BLaER1 treated with 17β-estradiol and CSF1 and Interleukin-3, amounts not matched to agents 10 nM and 100 nM (cell line): ENCODE data around the gene MARCOL.
A peak's percentile ranks its signal among the peaks of the same experiment; 100 is the strongest.

Experiments
- H3K27ac ChIP-seq, 11 experiments: shearing (Covaris generic); formaldehyde crosslinking; 2 replicates each; pipeline ENCODE4 v1.8.1; 2022
- H3K27me3 ChIP-seq, 11 experiments: shearing (Covaris generic); formaldehyde crosslinking; 2 replicates each; pipeline ENCODE4 v1.8.1; 2022
- H3K36me3 ChIP-seq, 11 experiments: shearing (Covaris generic); formaldehyde crosslinking; 2 replicates each; pipeline ENCODE4 v1.8.1; 2022
- H3K4me1 ChIP-seq, 10 experiments: shearing (Covaris generic); formaldehyde crosslinking; 2 replicates each; pipeline ENCODE4 v1.8.1; 2022
- H3K4me2 ChIP-seq, 11 experiments: shearing (Covaris generic); formaldehyde crosslinking; 2 replicates each; pipeline ENCODE4 v1.8.1; 2022
- H3K4me3 ChIP-seq, 10 experiments: shearing (Covaris generic); formaldehyde crosslinking; 2 replicates each; pipeline ENCODE4 v1.8.1; 2022
- H3K9ac ChIP-seq, 11 experiments: shearing (Covaris generic); formaldehyde crosslinking; 2 replicates each; pipeline ENCODE4 v1.8.1; 2022
- H3K9me3 ChIP-seq, 11 experiments: shearing (Covaris generic); formaldehyde crosslinking; replicated peaks in 1 of 11; 2 replicates each; pipeline ENCODE4 v1.8.1; 2022
- H4K20me1 ChIP-seq, 11 experiments: shearing (Covaris generic); formaldehyde crosslinking; 2 replicates each; pipeline ENCODE4 v1.8.1; 2022
- Cebpa-rat ChIP-seq, 11 experiments: shearing (Covaris generic); IDR thresholded peaks; 2 replicates each; pipeline ENCODE4 v1.8.1; 2022

The MARCOL gene

GRCh38 chr5:148238418-148238794 lies at the start of gene MARCOL:
MARCOL (plus strand) TSS chr5:148238525; CDS start chr5:148238598, 73 bp downstream.
- H3K9me3 ChIP-seq: no peaks in the 10 kb centered on the region
- no peaks in the 10 kb centered on the region for H4K20me1 ChIP-seq
- no peaks in the 10 kb centered on the region for H3K36me3 ChIP-seq
- H3K27ac ChIP-seq: no peak within 1 kb of the TSS
- no peaks in the 10 kb centered on the region for H3K27me3 ChIP-seq
- H3K4me3 ChIP-seq: no peak within 1 kb of the TSS
- no peak within 1 kb of the TSS for H3K4me2 ChIP-seq
- no peak for TF ChIP-seq Cebpa-rat (IDR thresholded peaks at IDR 0.05)
- H3K4me1 ChIP-seq: no peaks in the 10 kb centered on the region
- no peak within 1 kb of the TSS for H3K9ac ChIP-seq

GRCh38 chr5:148191010-148191409 lies 47.3 kb upstream of the MARCOL start:
- H4K20me1 ChIP-seq: no peaks in the 10 kb centered on the region
- H3K4me2 ChIP-seq: no peak overlapping the region
- TF ChIP-seq Cebpa-rat (IDR thresholded peaks at IDR 0.05): no peak
- H3K4me3 ChIP-seq: no peak overlapping the region
- H3K27ac ChIP-seq: peak overlapping the region in 1 of 11 experiments; percentile 33; a peak in 1 of 22 replicates
- H3K4me1 ChIP-seq: peaks cover 3 to 45% (median 21%) of the 10 kb centered on the region in 10 experiments; a peak in 16 of 20 replicates
- peaks cover 0 to under 1% (median 0%) of the 10 kb centered on the region in 11 experiments; a peak in 1 of 22 replicates for H3K9me3 ChIP-seq
- no peak overlapping the region for H3K9ac ChIP-seq
- no peaks in the 10 kb centered on the region for H3K27me3 ChIP-seq
- H3K36me3 ChIP-seq: no peaks in the 10 kb centered on the region

DNA sequence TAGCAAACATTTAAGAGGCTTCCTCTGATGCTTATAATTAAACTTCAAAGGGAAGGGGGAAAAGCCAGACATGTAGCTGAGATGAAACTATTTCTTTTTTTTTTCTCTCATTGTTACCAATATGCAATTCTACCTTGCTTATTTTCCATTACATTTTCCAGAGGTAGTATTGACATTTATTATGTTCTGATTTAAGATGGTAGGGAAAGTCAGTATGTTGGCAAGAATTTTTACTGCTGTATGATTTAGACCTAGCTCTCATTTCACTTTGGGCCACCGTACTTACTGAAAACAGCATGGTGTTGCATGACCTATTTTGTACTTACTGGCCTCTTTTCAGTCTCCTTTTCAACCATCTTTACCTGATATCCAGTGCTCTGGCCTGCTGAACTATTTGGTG lies 45.1 kb upstream of the MARCOL start:
- Histone ChIP-seq H3K27me3 (no peaks in the 10 kb centered on the region), H3K9me3 (no peaks in the 10 kb centered on the region), H4K20me1 (no peaks in the 10 kb centered on the region), H3K4me3 (no peak overlapping the region), H3K9ac (no peak overlapping the region), H3K27ac (no peak overlapping the region), H3K4me2 (no peak overlapping the region), H3K36me3 (no peaks in the 10 kb centered on the region), H3K4me1 (peaks cover 3 to 26% (median 6%) of the 10 kb centered on the region in 10 experiments; a peak in 13 of 20 replicates)
- no peak for TF ChIP-seq Cebpa-rat (IDR thresholded peaks at IDR 0.05)

DNA sequence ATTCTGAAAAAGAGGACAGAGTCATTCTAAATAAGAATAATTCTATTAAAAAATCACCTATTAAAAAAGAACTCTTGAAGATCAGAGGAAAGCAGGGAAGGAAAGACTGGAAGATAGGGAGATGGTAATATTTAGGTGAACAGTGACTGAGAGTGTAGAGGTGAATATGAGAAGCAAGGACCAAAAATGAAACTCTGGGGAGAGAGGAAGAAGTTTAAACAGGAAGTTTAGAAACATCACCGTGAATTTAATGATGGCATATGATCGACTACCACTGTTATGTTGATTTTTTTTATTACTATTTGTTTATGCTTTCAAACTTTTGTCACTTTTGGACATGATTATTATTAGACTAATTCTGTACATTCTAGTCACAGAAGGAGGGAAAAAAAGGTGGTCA lies 37.2 kb upstream of the MARCOL start:
- peak overlapping the region in 3 of 11 experiments; percentile 11 to 28 (median 12); a peak in 4 of 22 replicates for H3K4me2 ChIP-seq
- no peaks in the 10 kb centered on the region for H3K36me3 ChIP-seq
- H3K27ac ChIP-seq: no peak overlapping the region
- H3K27me3 ChIP-seq: no peaks in the 10 kb centered on the region
- peaks cover 0 to 23% (median 0%) of the 10 kb centered on the region in 10 experiments; a peak in 5 of 20 replicates for H3K4me1 ChIP-seq
- no peaks in the 10 kb centered on the region for H3K9me3 ChIP-seq
- H4K20me1 ChIP-seq: no peaks in the 10 kb centered on the region
- no peak overlapping the region for H3K4me3 ChIP-seq
- H3K9ac ChIP-seq: no peak overlapping the region
- no peak for TF ChIP-seq Cebpa-rat (IDR thresholded peaks at IDR 0.05)

DNA sequence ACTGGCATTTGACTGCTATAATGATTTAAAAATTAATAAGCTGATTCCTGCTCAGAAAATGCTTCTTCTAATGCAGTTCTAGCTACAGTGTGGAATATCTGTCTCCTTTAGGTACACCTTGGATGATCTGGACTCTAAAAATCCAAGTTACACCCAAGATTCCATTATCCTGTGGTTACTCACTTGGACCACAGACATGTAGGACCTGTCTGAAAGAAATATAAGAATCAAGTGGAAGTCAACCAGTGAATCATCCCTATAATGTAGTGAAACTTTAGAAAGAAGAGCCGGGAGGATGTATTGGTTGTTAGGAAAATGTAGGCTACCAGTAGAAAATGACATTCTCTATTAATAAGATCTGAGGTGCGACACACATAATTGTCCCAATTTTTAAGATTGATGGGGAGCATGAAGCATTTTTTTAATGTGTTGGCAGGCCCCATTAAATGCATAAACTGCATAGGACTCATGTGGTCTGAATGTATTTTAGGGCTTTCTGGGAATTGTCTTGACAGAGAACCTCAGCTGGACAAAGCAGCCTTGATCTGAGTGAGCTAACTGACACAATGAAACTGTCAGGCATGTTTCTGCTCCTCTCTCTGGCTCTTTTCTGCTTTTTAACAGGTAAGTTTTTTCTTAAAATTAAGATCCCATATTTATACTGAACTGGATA lies 35.7 kb upstream of the MARCOL start, which contains the start of gene SPINK6:
SPINK6 (plus strand) TSS at position 512 of the 673 bp plus-strand sequence; CDS start at position 567, 55 bp downstream.
- Histone ChIP-seq H3K36me3 (no peaks in the 10 kb centered on the region), H3K27me3 (no peaks in the 10 kb centered on the region), H4K20me1 (no peaks in the 10 kb centered on the region), H3K9me3 (no peaks in the 10 kb centered on the region), H3K4me2 (no peak within 1 kb of the TSS), H3K9ac (no peak within 1 kb of the TSS), H3K27ac (no peak within 1 kb of the TSS), H3K4me1 (peaks cover 0 to 34% (median 0%) of the 10 kb centered on the region in 10 experiments; a peak in 5 of 20 replicates), H3K4me3 (no peak within 1 kb of the TSS)
- no peak for TF ChIP-seq Cebpa-rat (IDR thresholded peaks at IDR 0.05)

GRCh38 chr5:148205044-148205806 lies 33.1 kb upstream of the MARCOL start:
- TF ChIP-seq Cebpa-rat (IDR thresholded peaks at IDR 0.05): no peak
- peak overlapping the region in 3 of 11 experiments; percentile 11 to 65 (median 52); a peak in 5 of 22 replicates for H3K4me2 ChIP-seq
- H4K20me1 ChIP-seq: no peaks in the 10 kb centered on the region
- no peak overlapping the region for H3K9ac ChIP-seq
- no peaks in the 10 kb centered on the region for H3K27me3 ChIP-seq
- H3K27ac ChIP-seq: peak overlapping the region in 1 of 11 experiments; percentile 11; a peak in 2 of 22 replicates
- H3K36me3 ChIP-seq: no peaks in the 10 kb centered on the region
- H3K4me1 ChIP-seq: peaks cover 0 to 56% (median 0%) of the 10 kb centered on the region in 10 experiments; a peak in 6 of 20 replicates
- no peaks in the 10 kb centered on the region for H3K9me3 ChIP-seq
- no peak overlapping the region for H3K4me3 ChIP-seq

- Histone ChIP-seq H3K36me3 (no peaks in the 10 kb centered on the region), H3K27me3 (no peaks in the 10 kb centered on the region), H3K4me2 (peak overlapping the region in 3 of 11 experiments; percentile 11 to 65 (median 61); a peak in 5 of 22 replicates), H4K20me1 (no peaks in the 10 kb centered on the region), H3K4me3 (no peak overlapping the region), H3K27ac (peak overlapping the region in 1 of 11 experiments; percentile 11; a peak in 1 of 22 replicates), H3K4me1 (peaks cover 0 to 56% (median 0%) of the 10 kb centered on the region in 10 experiments; a peak in 6 of 20 replicates), H3K9me3 (no peaks in the 10 kb centered on the region), H3K9ac (no peak overlapping the region)
- no peak for TF ChIP-seq Cebpa-rat (IDR thresholded peaks at IDR 0.05)
Measured at GRCh38 chr5:148205865-148206264, 32.5 kb upstream of the MARCOL start.

DNA sequence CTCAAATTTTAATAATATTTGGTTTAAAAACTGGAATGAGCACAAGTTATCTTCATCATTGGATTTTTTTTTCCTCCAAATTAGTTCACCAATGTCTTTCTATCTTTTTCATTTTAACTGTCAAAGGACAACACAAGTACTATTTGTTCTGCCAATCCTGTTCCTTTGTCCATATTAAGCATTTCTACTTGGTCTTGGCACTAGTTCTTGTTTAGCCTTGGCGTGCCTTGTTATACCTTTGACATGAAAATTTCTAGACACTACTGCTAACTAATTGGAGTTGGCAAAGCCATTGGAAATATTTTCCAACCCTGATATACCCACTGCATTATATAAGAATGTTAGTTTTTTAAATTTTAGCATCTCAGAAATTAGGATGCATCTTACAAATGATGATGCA lies 31.7 kb upstream of the MARCOL start:
- H3K4me1 ChIP-seq: peaks cover 0 to 53% (median 0%) of the 10 kb centered on the region in 10 experiments; a peak in 6 of 20 replicates
- H3K9ac ChIP-seq: no peak overlapping the region
- no peak overlapping the region for H3K27ac ChIP-seq
- no peaks in the 10 kb centered on the region for H4K20me1 ChIP-seq
- H3K27me3 ChIP-seq: no peaks in the 10 kb centered on the region
- no peak overlapping the region; a peak in 1 of 22 replicates for H3K4me2 ChIP-seq
- no peak overlapping the region for H3K4me3 ChIP-seq
- TF ChIP-seq Cebpa-rat (IDR thresholded peaks at IDR 0.05): no peak
- no peaks in the 10 kb centered on the region for H3K9me3 ChIP-seq
- no peaks in the 10 kb centered on the region for H3K36me3 ChIP-seq

GRCh38 chr5:148208226-148208625 lies 30.1 kb upstream of the MARCOL start:
- Histone ChIP-seq H3K9me3 (no peaks in the 10 kb centered on the region), H3K4me3 (no peak overlapping the region), H3K4me1 (peaks cover 0 to 51% (median 0%) of the 10 kb centered on the region in 10 experiments; a peak in 6 of 20 replicates), H3K36me3 (no peaks in the 10 kb centered on the region), H3K27me3 (no peaks in the 10 kb centered on the region), H3K9ac (no peak overlapping the region), H3K4me2 (peak overlapping the region in 2 of 11 experiments; percentile 73 to 75; a peak in 4 of 22 replicates), H4K20me1 (no peaks in the 10 kb centered on the region), H3K27ac (no peak overlapping the region)
- TF ChIP-seq Cebpa-rat (IDR thresholded peaks at IDR 0.05): no peak
